ENCODE measurements around the gene CTTNBP2. TPM values are rescaled to one million over a fixed set of nuclear protein-coding genes. Genes with fewer than 3 reads are reported as not detected.

The CTTNBP2 gene, protein sequence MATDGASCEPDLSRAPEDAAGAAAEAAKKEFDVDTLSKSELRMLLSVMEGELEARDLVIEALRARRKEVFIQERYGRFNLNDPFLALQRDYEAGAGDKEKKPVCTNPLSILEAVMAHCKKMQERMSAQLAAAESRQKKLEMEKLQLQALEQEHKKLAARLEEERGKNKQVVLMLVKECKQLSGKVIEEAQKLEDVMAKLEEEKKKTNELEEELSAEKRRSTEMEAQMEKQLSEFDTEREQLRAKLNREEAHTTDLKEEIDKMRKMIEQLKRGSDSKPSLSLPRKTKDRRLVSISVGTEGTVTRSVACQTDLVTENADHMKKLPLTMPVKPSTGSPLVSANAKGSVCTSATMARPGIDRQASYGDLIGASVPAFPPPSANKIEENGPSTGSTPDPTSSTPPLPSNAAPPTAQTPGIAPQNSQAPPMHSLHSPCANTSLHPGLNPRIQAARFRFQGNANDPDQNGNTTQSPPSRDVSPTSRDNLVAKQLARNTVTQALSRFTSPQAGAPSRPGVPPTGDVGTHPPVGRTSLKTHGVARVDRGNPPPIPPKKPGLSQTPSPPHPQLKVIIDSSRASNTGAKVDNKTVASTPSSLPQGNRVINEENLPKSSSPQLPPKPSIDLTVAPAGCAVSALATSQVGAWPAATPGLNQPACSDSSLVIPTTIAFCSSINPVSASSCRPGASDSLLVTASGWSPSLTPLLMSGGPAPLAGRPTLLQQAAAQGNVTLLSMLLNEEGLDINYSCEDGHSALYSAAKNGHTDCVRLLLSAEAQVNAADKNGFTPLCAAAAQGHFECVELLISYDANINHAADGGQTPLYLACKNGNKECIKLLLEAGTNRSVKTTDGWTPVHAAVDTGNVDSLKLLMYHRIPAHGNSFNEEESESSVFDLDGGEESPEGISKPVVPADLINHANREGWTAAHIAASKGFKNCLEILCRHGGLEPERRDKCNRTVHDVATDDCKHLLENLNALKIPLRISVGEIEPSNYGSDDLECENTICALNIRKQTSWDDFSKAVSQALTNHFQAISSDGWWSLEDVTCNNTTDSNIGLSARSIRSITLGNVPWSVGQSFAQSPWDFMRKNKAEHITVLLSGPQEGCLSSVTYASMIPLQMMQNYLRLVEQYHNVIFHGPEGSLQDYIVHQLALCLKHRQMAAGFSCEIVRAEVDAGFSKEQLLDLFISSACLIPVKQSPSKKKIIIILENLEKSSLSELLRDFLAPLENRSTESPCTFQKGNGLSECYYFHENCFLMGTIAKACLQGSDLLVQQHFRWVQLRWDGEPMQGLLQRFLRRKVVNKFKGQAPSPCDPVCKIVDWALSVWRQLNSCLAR (N-terminal part only)
- not detected for polyA plus RNA-seq (2012; ENCODE audit: low read depth, missing spikeins)

- DNase-seq (ENCODE audit: insufficient read length, low spot score) (peak; percentile 8), FAIRE-seq (no peak)
- no peak for TF ChIP-seq POU2F2 (IDR thresholded peaks at IDR 0.05; ENCODE audit: low read depth, low read length)
- TF ChIP-seq SPI1 (IDR thresholded peaks at IDR 0.05; ENCODE audit: low read depth, low read length), result no peak
- no peak for TF ChIP-seq TAF1 (IDR thresholded peaks at IDR 0.05; ENCODE audit: low read depth, low read length)
- TF ChIP-seq PAX5 (IDR thresholded peaks at IDR 0.05; ENCODE audit: insufficient read depth, low read length, severe bottlenecking), result no peak
- no peak for TF ChIP-seq POLR2AphosphoS5 (IDR thresholded peaks at IDR 0.05; ENCODE audit: low read depth, low read length)
- no peak for TF ChIP-seq POLR2A (IDR thresholded peaks at IDR 0.05; ENCODE audit: low read depth, low read length)
Measured at GRCh38 chr7:117873310-117874190, at the start of gene CTTNBP2. CTTNBP2 (minus strand) TSS chr7:117873441; CDS start chr7:117873415, 26 bp downstream.

GRCh38 chr7:117916309-117916708, 43.1 kb upstream of the CTTNBP2 start:
- DNase-seq (ENCODE audit: insufficient read length, low spot score) (no peak), FAIRE-seq (no peak)
- TF ChIP-seq POU2F2 (IDR thresholded peaks at IDR 0.05; ENCODE audit: low read depth, low read length) (no peak), POLR2AphosphoS5 (IDR thresholded peaks at IDR 0.05; ENCODE audit: low read depth, low read length) (no peak), SPI1 (IDR thresholded peaks at IDR 0.05; ENCODE audit: low read depth, low read length) (peak; percentile 53)

- FAIRE-seq, result no peak
- no peak for DNase-seq (ENCODE audit: insufficient read length, low spot score)
- no peak for TF ChIP-seq PAX5 (IDR thresholded peaks at IDR 0.05; ENCODE audit: insufficient read depth, low read length, severe bottlenecking)
- TF ChIP-seq POLR2A (IDR thresholded peaks at IDR 0.05; ENCODE audit: low read depth, low read length), result no peak
- TF ChIP-seq SPI1 (IDR thresholded peaks at IDR 0.05; ENCODE audit: low read depth, low read length), result no peak
Measured at GRCh38 chr7:117912421-117912820, 39.2 kb upstream of the CTTNBP2 start.

DNA sequence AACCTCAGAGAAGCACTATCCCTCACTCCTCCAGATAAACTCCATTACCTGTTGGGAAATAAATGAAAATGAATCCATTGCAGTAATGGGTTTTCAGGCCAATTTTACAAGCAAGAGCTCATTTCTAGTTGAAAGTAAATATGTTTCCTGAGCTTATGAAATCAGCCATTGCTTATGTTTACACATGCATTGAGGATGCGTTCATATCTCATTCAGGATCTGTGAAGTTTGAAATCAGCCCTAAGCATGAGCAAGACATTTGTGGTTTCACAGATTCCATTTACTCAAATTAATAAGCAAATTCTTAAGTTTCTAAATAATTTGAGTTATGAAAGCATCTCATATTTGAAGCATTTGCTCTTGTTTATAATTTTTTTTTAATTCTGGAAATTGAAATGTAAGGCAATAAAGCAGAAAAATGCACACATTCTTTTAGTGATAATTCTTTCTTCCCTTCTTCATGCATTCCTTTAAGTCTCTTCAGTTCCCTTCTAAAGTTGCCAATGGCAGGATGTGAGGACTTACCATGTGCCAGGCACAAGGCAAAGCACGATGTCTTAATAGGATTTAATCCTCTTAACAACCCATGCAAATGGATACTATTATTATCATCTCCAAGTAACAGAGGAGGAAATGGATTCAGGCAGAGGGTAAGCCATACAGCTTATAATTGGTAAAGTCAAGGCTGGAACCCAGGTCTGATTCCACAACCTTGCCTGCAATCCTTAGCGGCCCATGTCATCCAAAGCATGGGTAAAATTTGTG, 35.0 kb upstream of the CTTNBP2 start:
- TF ChIP-seq TAF1 (IDR thresholded peaks at IDR 0.05; ENCODE audit: low read depth, low read length) (no peak), POLR2AphosphoS5 (IDR thresholded peaks at IDR 0.05; ENCODE audit: low read depth, low read length) (no peak), POLR2A (IDR thresholded peaks at IDR 0.05; ENCODE audit: low read depth, low read length) (no peak), PAX5 (IDR thresholded peaks at IDR 0.05; ENCODE audit: insufficient read depth, low read length, severe bottlenecking) (no peak), POU2F2 (IDR thresholded peaks at IDR 0.05; ENCODE audit: low read depth, low read length) (no peak), SPI1 (IDR thresholded peaks at IDR 0.05; ENCODE audit: low read depth, low read length) (no peak)
- no peak for DNase-seq (ENCODE audit: insufficient read length, low spot score)
- FAIRE-seq, result no peak

DNA sequence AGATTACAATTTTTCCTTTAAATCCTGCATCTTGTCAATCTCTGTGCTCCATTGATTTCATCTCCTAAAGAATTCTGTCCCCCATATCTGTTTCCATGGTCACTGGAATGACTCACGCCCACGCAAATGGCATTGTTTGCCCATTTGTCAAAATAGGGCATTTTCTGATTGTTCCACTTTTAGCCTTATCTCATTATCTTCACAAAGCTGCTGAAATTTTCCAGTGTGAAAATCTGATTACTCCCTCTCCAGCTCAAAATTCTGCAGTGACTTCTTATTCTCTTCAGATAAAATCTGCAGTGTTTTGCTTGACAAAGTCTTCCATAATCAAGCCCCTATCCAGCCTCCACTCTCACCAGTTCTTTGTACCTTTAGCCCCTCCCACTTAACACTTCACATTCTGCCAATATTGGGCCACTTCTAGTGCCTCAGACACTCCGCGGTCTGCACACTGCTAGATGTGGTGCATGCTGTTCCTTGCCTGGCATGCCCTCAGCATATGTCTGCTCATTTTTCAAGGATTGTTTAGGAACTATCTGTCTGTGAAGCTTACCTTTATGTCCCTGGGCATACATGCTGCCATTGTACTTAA, 33.9 kb upstream of the CTTNBP2 start:
- FAIRE-seq (peak; percentile 33), DNase-seq (ENCODE audit: insufficient read length, low spot score) (no peak)
- no peak for TF ChIP-seq PAX5 (IDR thresholded peaks at IDR 0.05; ENCODE audit: insufficient read depth, low read length, severe bottlenecking)
- no peak for TF ChIP-seq POLR2AphosphoS5 (IDR thresholded peaks at IDR 0.05; ENCODE audit: low read depth, low read length)
- TF ChIP-seq SPI1 (IDR thresholded peaks at IDR 0.05; ENCODE audit: low read depth, low read length), result no peak
- TF ChIP-seq TAF1 (IDR thresholded peaks at IDR 0.05; ENCODE audit: low read depth, low read length), result no peak
- TF ChIP-seq POU2F2 (IDR thresholded peaks at IDR 0.05; ENCODE audit: low read depth, low read length), result no peak
- TF ChIP-seq POLR2A (IDR thresholded peaks at IDR 0.05; ENCODE audit: low read depth, low read length), result no peak

DNA sequence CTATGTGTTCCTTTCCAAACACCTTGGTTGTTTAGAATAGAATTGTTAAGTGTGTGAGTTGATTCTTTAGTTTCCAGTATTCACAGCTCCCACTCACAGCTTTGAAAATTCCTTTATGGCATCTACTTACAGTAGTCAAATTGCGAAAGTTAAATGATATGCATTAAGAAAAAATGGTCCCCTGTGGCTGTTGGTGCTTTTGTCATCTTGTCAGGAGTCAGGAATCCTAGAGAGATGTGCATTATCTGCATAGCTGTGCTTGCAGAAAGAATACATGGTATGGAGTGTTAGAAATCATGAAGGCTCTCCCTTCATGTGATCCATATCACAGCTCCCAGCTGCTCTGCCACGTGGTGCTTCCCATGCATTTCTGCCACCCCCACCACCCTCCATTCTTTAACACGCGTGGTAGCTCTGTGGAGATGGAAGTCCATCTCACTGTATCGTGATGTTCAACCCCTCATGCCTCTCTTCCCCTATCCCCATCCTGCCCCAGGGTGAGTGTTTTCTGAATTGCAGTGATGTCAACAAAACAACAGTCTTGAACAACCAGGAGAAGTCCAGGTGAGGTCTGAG, 29.2 kb upstream of the CTTNBP2 start:
- TF ChIP-seq POU2F2 (IDR thresholded peaks at IDR 0.05; ENCODE audit: low read depth, low read length) (no peak), POLR2A (IDR thresholded peaks at IDR 0.05; ENCODE audit: low read depth, low read length) (no peak)
- FAIRE-seq, result no peak

DNA sequence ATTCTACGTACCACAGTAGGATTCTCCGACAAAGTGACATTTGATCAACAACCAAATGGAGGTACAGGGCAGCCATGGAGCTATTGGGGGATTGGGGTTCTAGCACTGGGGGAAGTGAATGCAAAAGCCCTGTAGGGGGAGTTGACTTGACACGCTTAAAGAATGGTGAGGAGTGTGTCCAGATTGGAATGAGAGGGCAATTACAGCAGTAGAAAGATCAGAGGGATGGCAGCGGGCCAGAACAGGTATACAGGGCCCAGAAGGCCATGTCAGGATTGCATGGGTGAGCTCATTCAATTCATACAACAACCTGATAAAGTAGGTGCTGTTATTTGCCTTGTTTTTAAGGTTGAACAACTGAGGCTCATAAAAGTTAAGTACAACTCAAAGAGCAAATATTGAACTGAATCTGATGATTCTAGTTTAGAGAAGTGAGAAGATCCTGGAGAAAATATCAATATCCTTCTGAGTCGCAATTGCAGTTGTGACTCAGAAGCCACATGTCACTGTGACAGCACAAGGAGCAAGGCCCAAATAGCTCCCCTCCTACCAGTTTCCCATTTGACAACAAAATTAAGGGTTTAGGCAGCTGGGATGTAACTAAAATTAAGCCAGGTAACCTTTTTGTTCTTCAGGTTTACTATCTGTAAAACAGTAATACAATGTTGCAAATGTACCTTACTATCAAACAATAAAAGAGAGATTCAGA, 28.0 kb upstream of the CTTNBP2 start:
- no peak for DNase-seq (ENCODE audit: insufficient read length, low spot score)
- TF ChIP-seq SPI1 (IDR thresholded peaks at IDR 0.05; ENCODE audit: low read depth, low read length) (0 out of 2 replicates have a peak, but pooled peaks have one; percentile 8), POLR2AphosphoS5 (IDR thresholded peaks at IDR 0.05; ENCODE audit: low read depth, low read length) (no peak)
- FAIRE-seq, result no peak

More for the DNA sequence above, 29.2 kb upstream of the CTTNBP2 start:
- no peak for DNase-seq (ENCODE audit: insufficient read length, low spot score)

Data from GM12891 (cell line).